GM23338 (cell line): ENCODE results near the gene BATF3. TPM values are rescaled to one million over a fixed set of nuclear protein-coding genes. Genes with fewer than 3 reads are reported as not detected.

ENCODE experiments used
- ATAC-seq: fragments of 200-7000 bp; cut with Tn5 transposase; 3 replicates; pipeline ENCODE4 v1.9.1; 2020
- DNase-seq: peaks from one replicate; pipeline ENCODE4 v3.0.0-alpha.2; 2015; ENCODE audit warnings: low spot score
- H2AFZ ChIP-seq: fragments of 200-600 bp; sonication (generic); 2 replicates; pipeline ENCODE4 v1.8.0; 2016; ENCODE audit warnings: antibody characterized with exemption, mild to moderate bottlenecking, moderate library complexity
- H3F3A ChIP-seq: fragments of 200-600 bp; sonication (generic); replicated peaks from 2 replicates; pipeline ENCODE4 v1.8.0; 2017; ENCODE audit warnings: antibody characterized with exemption, mixed run types, low read depth
- H3K27ac ChIP-seq: fragments of 200-600 bp; sonication (generic); 2 replicates; pipeline ENCODE4 v1.6.1; 2016; ENCODE audit warnings: low read depth
- H3K27me3 ChIP-seq: fragments of 200-600 bp; sonication (generic); 2 replicates; pipeline ENCODE4 v1.8.0; 2016; ENCODE audit warnings: mild to moderate bottlenecking, mixed run types, moderate library complexity; ENCODE audit not compliant: insufficient read depth
- H3K36me3 ChIP-seq: fragments of 200-600 bp; sonication (generic); 2 replicates; pipeline ENCODE4 v1.8.0; 2016; ENCODE audit warnings: mild to moderate bottlenecking; ENCODE audit not compliant: insufficient read depth
- H3K4me1 ChIP-seq: fragments of 200-600 bp; sonication (generic); 2 replicates; pipeline ENCODE4 v1.8.0; 2016; ENCODE audit warnings: mild to moderate bottlenecking, moderate library complexity; ENCODE audit not compliant: insufficient read depth
- H3K4me2 ChIP-seq: fragments of 200-600 bp; sonication (generic); 2 replicates; pipeline ENCODE4 v1.7.1; 2017; ENCODE audit warnings: mixed run types
- H3K4me3 ChIP-seq: fragments of 200-600 bp; sonication (generic); 2 replicates; pipeline ENCODE4 v1.6.1; 2016; ENCODE audit warnings: mixed run types
- H3K79me2 ChIP-seq: fragments of 200-600 bp; sonication (generic); replicated peaks from 2 replicates; pipeline ENCODE4 v1.8.0; 2017; ENCODE audit warnings: mild to moderate bottlenecking; ENCODE audit not compliant: insufficient read depth
- H3K9me2 ChIP-seq: fragments of 200-600 bp; sonication (generic); 2 replicates; pipeline ENCODE4 v1.8.0; 2017; ENCODE audit not compliant: insufficient read depth
- H4K20me1 ChIP-seq: fragments of 200-600 bp; sonication (generic); replicated peaks from 2 replicates; pipeline ENCODE4 v1.8.0; 2017; ENCODE audit warnings: mild to moderate bottlenecking; ENCODE audit not compliant: insufficient read depth
- H3K27ac Mint-ChIP-seq: 2 replicates; pipeline ENCODE4 v1.8.0; 2020; ENCODE audit warnings: inconsistent platforms, mild to moderate bottlenecking, moderate library complexity, mixed read lengths
- H3K27me3 Mint-ChIP-seq: 3 replicates; pipeline ENCODE4 v1.8.0; 2022; ENCODE audit warnings: low read depth, mild to moderate bottlenecking, moderate library complexity, mixed read lengths, inconsistent platforms; ENCODE audit not compliant: insufficient read depth, poor library complexity
- H3K36me3 Mint-ChIP-seq: 3 replicates; pipeline ENCODE4 v1.8.0; 2021; ENCODE audit warnings: low read depth, mild to moderate bottlenecking, inconsistent platforms, moderate library complexity, mixed read lengths
- H3K4me1 Mint-ChIP-seq: 3 replicates; pipeline ENCODE4 v1.8.0; 2020; ENCODE audit warnings: mild to moderate bottlenecking, inconsistent platforms, mixed read lengths
- H3K4me3 Mint-ChIP-seq: 3 replicates; pipeline ENCODE4 v1.8.0; 2021; ENCODE audit warnings: moderate library complexity, mild to moderate bottlenecking, inconsistent platforms, mixed read lengths
- H3K9me3 Mint-ChIP-seq: 3 replicates; pipeline ENCODE4 v1.8.0; 2020; ENCODE audit warnings: moderate library complexity, mild to moderate bottlenecking, inconsistent platforms, mixed read lengths
- CTCF ChIP-seq, 2 experiments: fragments of 200-600 bp in 1 of 2; sonication (generic) in 1 of 2; conservative IDR thresholded peaks; 2 replicates each; pipeline versions ENCODE4 v1.5.1 to v1.6.1; 2016 to 2017; ENCODE audit warnings: antibody characterized with exemption in 2 of 2, low read depth in 2 of 2, mild to moderate bottlenecking in 2 of 2, moderate library complexity in 1 of 2
- ETS1 ChIP-seq: IDR thresholded peaks from 2 replicates; pipeline ENCODE4 v1.6.1; 2016; ENCODE audit warnings: antibody characterized with exemption
- EZH2 ChIP-seq: fragments of 200-600 bp; sonication (generic); IDR thresholded peaks from one replicate; pipeline ENCODE4 v1.8.0; 2017; ENCODE audit warnings: antibody characterized with exemption, mild to moderate bottlenecking, low read depth; ENCODE audit not compliant: unreplicated experiment
- JUNB ChIP-seq: IDR thresholded peaks from one replicate; pipeline ENCODE4 v1.6.1; 2016; ENCODE audit warnings: antibody characterized with exemption; ENCODE audit not compliant: unreplicated experiment
- NANOG ChIP-seq: IDR thresholded peaks from 2 replicates; pipeline ENCODE4 v1.6.1; 2016; ENCODE audit warnings: antibody characterized with exemption, borderline replicate concordance
- ZNF114 ChIP-seq: fragments of 250-450 bp; sonication (Bioruptor Pico); IDR thresholded peaks from 2 replicates; pipeline ENCODE4 v1.5.0; 2020; ENCODE audit warnings: mild to moderate bottlenecking, moderate library complexity
- ZNF462 ChIP-seq: fragments of 250-450 bp; sonication (Bioruptor Pico); IDR thresholded peaks from 2 replicates; pipeline ENCODE4 v1.5.0; 2020; ENCODE audit warnings: mild to moderate bottlenecking, moderate library complexity
- polyA plus RNA-seq: library from polyadenylated mRNA; unstranded; fragments of >200 nt; fragmentation: Nextera tagmentation; extraction: Ambion mirVana; gene quantifications from 2 replicates; pipeline ENCODE4 v1.2.1, GENCODE V29; 2016
- total RNA-seq: library from RNA; depleted of rRNA; stranded (reverse); fragments of >200 nt; shearing (Covaris generic); gene quantifications from 2 replicates; pipeline ENCODE4 v1.2.3, GENCODE V29; 2014

The BATF3 gene
- total and polyA plus RNA-seq, 2 experiments from 2014 or later = 3.6 to 7.8 TPM

- no peak for TF ChIP-seq CTCF (conservative IDR thresholded peaks at IDR 0.05; ENCODE audit: low read depth in 2 of 2)
- TF ChIP-seq NANOG = no peak
- no peak for TF ChIP-seq JUNB
- no peak for TF ChIP-seq ZNF114
- no peak for TF ChIP-seq EZH2
- no peak for TF ChIP-seq ETS1
These were observed 46.9 kb upstream of the BATF3 start (continued) for GRCh38 chr1:212746546-212746945.

GRCh38 chr1:212745303-212745702, 45.7 kb upstream of the BATF3 start:
- peaks cover 40% of the 10 kb centered on the region for H3K79me2 ChIP-seq
- no peak for TF ChIP-seq ZNF462

More at GRCh38 chr1:212745303-212745702, 45.7 kb upstream of the BATF3 start:
- Histone ChIP-seq H3K4me1 (peaks cover 10% of the 10 kb centered on the region; the same call in 1 of the 2 replicates), H3K36me3 (no peaks in the 10 kb centered on the region), H3K4me2 (no peak overlapping the region), H2AFZ (no peak overlapping the region), H4K20me1 (peaks cover 8% of the 10 kb centered on the region), H3K9me2 (no peaks in the 10 kb centered on the region), H3F3A (no peaks in the 10 kb centered on the region), H3K27ac (no peak overlapping the region), H3K27me3 (no peaks in the 10 kb centered on the region), H3K4me3 (no peak overlapping the region)
- no peaks in the 10 kb centered on the region for H3K9me3 Mint-ChIP-seq
- ATAC-seq = no peak
- peaks cover 30% of the 10 kb centered on the region for H3K36me3 Mint-ChIP-seq
- no peak for DNase-seq
- H3K4me1 Mint-ChIP-seq = peaks cover 16% of the 10 kb centered on the region
- no peak overlapping the region; the same call in 1 of the 2 replicates for H3K27ac Mint-ChIP-seq
- H3K4me3 Mint-ChIP-seq = no peak overlapping the region
- H3K27me3 Mint-ChIP-seq = peaks cover 2% of the 10 kb centered on the region
